ENCODE measurements around the gene HTT.

The HTT gene

GRCh38 chr4:3263053-3263875, 188.8 kb downstream of the HTT start:
- DNase-seq (ENCODE audit: low read depth in 2 of 2), result no peak

GRCh38 chr4:3263876-3264193, 189.4 kb downstream of the HTT start:
- no peak for DNase-seq (ENCODE audit: low read depth in 2 of 2)

- DNase-seq (ENCODE audit: low read depth in 2 of 2), result no peak
Measured at GRCh38 chr4:3266076-3266475, 191.6 kb downstream of the HTT start.

- DNase-seq (ENCODE audit: low read depth in 2 of 2), result no peak
Measured at GRCh38 chr4:3267576-3268394, 193.3 kb downstream of the HTT start.

GRCh38 chr4:3268395-3269104, 194.1 kb downstream of the HTT start:
- no peak for DNase-seq (ENCODE audit: low read depth in 2 of 2)

- DNase-seq (ENCODE audit: low read depth in 2 of 2), result no peak
Measured at GRCh38 chr4:3269105-3269927, 194.8 kb downstream of the HTT start.

- no peak for DNase-seq (ENCODE audit: low read depth in 2 of 2)
Measured at GRCh38 chr4:3269991-3270611, 195.6 kb downstream of the HTT start.

GRCh38 chr4:3271131-3271530, 196.7 kb downstream of the HTT start:
- DNase-seq (ENCODE audit: low read depth in 2 of 2), result no peak

- no peak for DNase-seq (ENCODE audit: low read depth in 2 of 2)
Measured at GRCh38 chr4:3276986-3277385, 202.5 kb downstream of the HTT start.

GRCh38 chr4:3280466-3280865, 206.0 kb downstream of the HTT start:
- no peak for DNase-seq (ENCODE audit: low read depth in 2 of 2)

- no peak for DNase-seq (ENCODE audit: low read depth in 2 of 2)
Measured at GRCh38 chr4:3283483-3283882, 209.0 kb downstream of the HTT start.

GRCh38 chr4:3283916-3284315, 209.4 kb downstream of the HTT start:
- no peak for DNase-seq (ENCODE audit: low read depth in 2 of 2)

GRCh38 chr4:3284734-3285557, 210.5 kb downstream of the HTT start:
- no peak for DNase-seq (ENCODE audit: low read depth in 2 of 2)

GRCh38 chr4:3285558-3286334, 211.3 kb downstream of the HTT start:
- DNase-seq (ENCODE audit: low read depth in 2 of 2), result no peak

- no peak for DNase-seq (ENCODE audit: low read depth in 2 of 2)
Measured at GRCh38 chr4:3286335-3287175, 212.1 kb downstream of the HTT start.

GRCh38 chr4:3287271-3287971, 212.9 kb downstream of the HTT start:
- no peak for DNase-seq (ENCODE audit: low read depth in 2 of 2)

- DNase-seq (ENCODE audit: low read depth in 2 of 2), result no peak
Measured at GRCh38 chr4:3287972-3288570, 213.6 kb downstream of the HTT start.

Measured in stimulated activated CD4-positive, alpha-beta T cell treated with anti-CD3 and anti-CD28 coated beads, Interleukin-4, amount 100 ng/mL, for 48 hours (primary cell).